GM23338 (cell line): Measurements from ENCODE around the gene LRCH4.

Source experiments
- CREB1 ChIP-seq: fragments of 250-450 bp; sonication (Bioruptor Pico); IDR thresholded peaks from 2 replicates; pipeline ENCODE4 v1.5.0; 2020; ENCODE audit warnings: low read depth, mild to moderate bottlenecking, moderate library complexity
- CTCF ChIP-seq, 2 experiments: fragments of 200-600 bp in 1 of 2; sonication (generic) in 1 of 2; conservative IDR thresholded peaks; 2 replicates each; pipeline versions ENCODE4 v1.5.1 to v1.6.1; 2016 to 2017; ENCODE audit warnings: antibody characterized with exemption in 2 of 2, low read depth in 2 of 2, mild to moderate bottlenecking in 2 of 2, moderate library complexity in 1 of 2
- EZH2 ChIP-seq: fragments of 200-600 bp; sonication (generic); IDR thresholded peaks from one replicate; pipeline ENCODE4 v1.8.0; 2017; ENCODE audit warnings: antibody characterized with exemption, mild to moderate bottlenecking, low read depth; ENCODE audit not compliant: unreplicated experiment
- JUNB ChIP-seq: IDR thresholded peaks from one replicate; pipeline ENCODE4 v1.6.1; 2016; ENCODE audit warnings: antibody characterized with exemption; ENCODE audit not compliant: unreplicated experiment
- POLR2AphosphoS5 ChIP-seq: IDR thresholded peaks from 2 replicates; pipeline ENCODE4 v1.6.1; 2016; ENCODE audit warnings: antibody characterized with exemption, low read depth
- REST ChIP-seq: IDR thresholded peaks from one replicate; pipeline ENCODE4 v1.6.1; 2018; ENCODE audit warnings: antibody characterized with exemption; ENCODE audit not compliant: unreplicated experiment
- STAT1 ChIP-seq: IDR thresholded peaks from one replicate; pipeline ENCODE4 v1.6.1; 2016; ENCODE audit warnings: antibody characterized with exemption; ENCODE audit not compliant: unreplicated experiment
- ZNF114 ChIP-seq: fragments of 250-450 bp; sonication (Bioruptor Pico); IDR thresholded peaks from 2 replicates; pipeline ENCODE4 v1.5.0; 2020; ENCODE audit warnings: mild to moderate bottlenecking, moderate library complexity

- no peak for TF ChIP-seq POLR2AphosphoS5
- no peak for TF ChIP-seq REST
- no peak for TF ChIP-seq CREB1 (CRISPR knock-in tag)
- TF ChIP-seq EZH2 = no peak
- no peak for TF ChIP-seq CTCF (conservative IDR thresholded peaks at IDR 0.05; ENCODE audit: low read depth in 2 of 2)
- TF ChIP-seq ZNF114 (CRISPR knock-in tag) = no peak
- no peak for TF ChIP-seq STAT1
- no peak for TF ChIP-seq JUNB
Measured at GRCh38 chr7:100555701-100556100, 30.2 kb downstream of the LRCH4 start.
